Body of pancreas (tissue), 4 donors: Measurements from ENCODE around the gene FAM107B. TPM values are rescaled to one million over a fixed set of nuclear protein-coding genes. Genes with fewer than 3 reads are reported as not detected.
"Not testable (repeated sequence)": the region's sequence is repeated elsewhere in the genome, so short reads cannot be mapped to it uniquely, and the experiment has no call there.

Source experiments
- ATAC-seq: fragments of 150-250 bp; one replicate; pipeline ENCODE4 v1.9.1; 2016
- DNase-seq, 4 donors: peaks; one replicate each; pipeline ENCODE4 v3.0.0-alpha.2; 2019
- H3K27ac ChIP-seq, 4 donors: fragments of 200-600 bp; sonication (generic); 1 replicate in 3 of 4; 2 replicates in 1 of 4; pipeline versions ENCODE4 v1.5.1 to v1.6.1; 2016 to 2019; ENCODE audit warnings: mild to moderate bottlenecking in 1 of 4, mixed read lengths in 1 of 4, moderate library complexity in 1 of 4
- H3K27me3 ChIP-seq, 2 donors: fragments of 200-600 bp; sonication (generic); one replicate each; pipeline ENCODE4 v1.6.0; 2016; ENCODE audit warnings: mild to moderate bottlenecking in 1 of 2
- H3K36me3 ChIP-seq, 2 donors: fragments of 200-600 bp; sonication (generic); replicated peaks in 1 of 2; 2 replicates each; pipeline ENCODE4 v1.5.1; 2016; ENCODE audit warnings: low read depth in 2 of 2; ENCODE audit not compliant: insufficient read depth in 1 of 2
- H3K4me1 ChIP-seq: fragments of 200-600 bp; sonication (generic); one replicate; pipeline ENCODE4 v1.6.0; 2016
- H3K4me3 ChIP-seq, 2 donors: fragments of 200-600 bp; sonication (generic); 1 replicate in 1 of 2; 2 replicates in 1 of 2; pipeline ENCODE4 v1.5.1; 2016 to 2019
- H3K9me3 ChIP-seq, 3 donors: fragments of 200-600 bp; sonication (generic); 1 replicate in 2 of 3; 2 replicates in 1 of 3; pipeline ENCODE4 v1.5.1; 2016
- POLR2A ChIP-seq, 3 donors: fragments of 450-650 bp; IDR thresholded peaks; one replicate each; pipeline ENCODE4 v1.6.1; 2016; ENCODE audit warnings: antibody characterized with exemption in 3 of 3, mild to moderate bottlenecking in 2 of 3
- WGBS, 2 donors: methylation state at CpG; one replicate each; pipeline ENCODE4 v1.1.5; 2017; 5-methylcytosine and 5-hydroxymethylcytosine counted together
- intact Hi-C: fragments of 100-400 bp; cut with DNase I; formaldehyde crosslinking; loops from one replicate; pipeline ENCODE4 v1.15.1; 2023
- total RNA-seq, 2 donors: library from RNA; depleted of rRNA; stranded (reverse); fragments of >200 nt; gene quantifications; one replicate each; pipeline ENCODE4 v1.1.0, GENCODE V29; 2016
- TF ChIP-seq, protein P1 (sequence below), 7 experiments: fragments of 450-650 bp in 4 of 7; fragments of 200-600 bp in 3 of 7; sonication (generic) in 3 of 7; IDR thresholded peaks; one replicate each; pipeline ENCODE4 v1.5.1; 2016 to 2019; ENCODE audit warnings: antibody characterized with exemption in 7 of 7

Gene FAM107B
- total RNA-seq, 2 donors from 2014 or later, result 19.4 to 45.9 TPM

DNA sequence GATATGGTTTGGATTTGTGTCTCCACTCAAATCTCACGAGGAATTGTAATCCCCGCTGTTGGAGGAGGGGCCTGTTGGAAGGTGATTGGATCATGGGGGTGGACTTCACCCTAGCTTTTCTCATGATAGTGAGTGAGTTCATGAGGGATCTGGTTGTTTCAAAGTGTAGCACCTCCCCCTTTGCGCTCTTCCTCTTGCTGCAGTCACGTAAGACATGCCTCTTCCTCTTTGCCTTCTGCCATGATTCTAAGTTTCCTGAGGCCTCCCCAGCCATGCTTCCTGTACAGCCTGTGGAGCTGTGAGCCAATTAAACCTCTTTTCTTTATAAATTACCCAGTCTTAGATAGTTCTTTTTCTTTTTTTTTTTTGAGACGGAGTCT, 46.1 kb upstream of the FAM107B start:
- intact Hi-C loops, result loop anchor here (10.0 kb wide), 1 partner anchor 316 kb away; no protein-coding TSS in a partner anchor
- 87 to 97% methylated on average over 5 of the region's 5 CpGs for WGBS, 2 donors
- H3K27ac ChIP-seq, result no peak overlapping the region
- ATAC-seq (no peak), DNase-seq (no peak)
- H3K36me3 ChIP-seq, result no peaks in the 10 kb centered on the region
- peaks cover 4% of the 10 kb centered on the region for H3K4me1 ChIP-seq
- H3K9me3 ChIP-seq, result no peaks in the 10 kb centered on the region
- TF ChIP-seq POLR2A (IDR thresholded peaks at IDR 0.05), result no peak
- TF ChIP-seq, protein P1, sequence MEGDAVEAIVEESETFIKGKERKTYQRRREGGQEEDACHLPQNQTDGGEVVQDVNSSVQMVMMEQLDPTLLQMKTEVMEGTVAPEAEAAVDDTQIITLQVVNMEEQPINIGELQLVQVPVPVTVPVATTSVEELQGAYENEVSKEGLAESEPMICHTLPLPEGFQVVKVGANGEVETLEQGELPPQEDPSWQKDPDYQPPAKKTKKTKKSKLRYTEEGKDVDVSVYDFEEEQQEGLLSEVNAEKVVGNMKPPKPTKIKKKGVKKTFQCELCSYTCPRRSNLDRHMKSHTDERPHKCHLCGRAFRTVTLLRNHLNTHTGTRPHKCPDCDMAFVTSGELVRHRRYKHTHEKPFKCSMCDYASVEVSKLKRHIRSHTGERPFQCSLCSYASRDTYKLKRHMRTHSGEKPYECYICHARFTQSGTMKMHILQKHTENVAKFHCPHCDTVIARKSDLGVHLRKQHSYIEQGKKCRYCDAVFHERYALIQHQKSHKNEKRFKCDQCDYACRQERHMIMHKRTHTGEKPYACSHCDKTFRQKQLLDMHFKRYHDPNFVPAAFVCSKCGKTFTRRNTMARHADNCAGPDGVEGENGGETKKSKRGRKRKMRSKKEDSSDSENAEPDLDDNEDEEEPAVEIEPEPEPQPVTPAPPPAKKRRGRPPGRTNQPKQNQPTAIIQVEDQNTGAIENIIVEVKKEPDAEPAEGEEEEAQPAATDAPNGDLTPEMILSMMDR (IDR thresholded peaks at IDR 0.05), result no peak
- H3K27me3 ChIP-seq, result no peaks in the 10 kb centered on the region
- H3K4me3 ChIP-seq, result no peak overlapping the region

- H3K4me1 ChIP-seq, result peaks cover 4% of the 10 kb centered on the region
- DNase-seq (no peak), ATAC-seq (no peak)
- no peaks in the 10 kb centered on the region for H3K27me3 ChIP-seq
- H3K9me3 ChIP-seq, result no peaks in the 10 kb centered on the region
- no peak overlapping the region for H3K4me3 ChIP-seq
- WGBS, 2 donors, result 95 to 96% methylated on average over 10 of the region's 10 CpGs
- TF ChIP-seq, protein P1 (IDR thresholded peaks at IDR 0.05), result no peak
- TF ChIP-seq POLR2A (IDR thresholded peaks at IDR 0.05), result no peak
- no peak overlapping the region for H3K27ac ChIP-seq
- no peaks in the 10 kb centered on the region for H3K36me3 ChIP-seq
- intact Hi-C loops, result loop anchor here (10.0 kb wide), 1 partner anchor 315 kb away; no protein-coding TSS in a partner anchor
Measured at GRCh38 chr10:14820010-14820774, 45.5 kb upstream of the FAM107B start.

DNA sequence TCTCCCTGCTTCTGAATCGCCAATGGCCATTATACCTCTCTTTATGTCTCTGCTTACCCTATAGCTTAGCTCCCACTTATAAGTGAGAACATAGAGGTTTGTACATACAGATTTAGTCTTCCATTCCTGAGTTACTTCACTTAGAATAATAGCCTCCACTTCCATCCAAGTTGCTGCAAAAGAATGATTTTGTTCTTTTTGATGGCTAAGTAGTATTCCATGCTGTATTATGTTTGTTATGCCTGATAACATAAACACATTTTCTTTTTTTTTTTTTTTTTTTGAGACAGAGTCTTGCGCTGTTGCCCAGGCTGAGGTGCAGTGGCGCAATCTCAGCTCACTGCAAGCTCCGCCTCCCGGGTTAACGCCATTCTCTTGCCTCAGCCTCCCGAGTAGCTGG, 42.0 kb upstream of the FAM107B start:
- H3K4me3 ChIP-seq, H3K9me3 ChIP-seq, H3K36me3 ChIP-seq, H3K4me1 ChIP-seq, DNase-seq, H3K27ac ChIP-seq, H3K27me3 ChIP-seq, ATAC-seq, intact Hi-C loops: not testable (repeated sequence)
- WGBS, 2 donors, result 94 to 96% methylated on average over 7 of the region's 7 CpGs

DNA sequence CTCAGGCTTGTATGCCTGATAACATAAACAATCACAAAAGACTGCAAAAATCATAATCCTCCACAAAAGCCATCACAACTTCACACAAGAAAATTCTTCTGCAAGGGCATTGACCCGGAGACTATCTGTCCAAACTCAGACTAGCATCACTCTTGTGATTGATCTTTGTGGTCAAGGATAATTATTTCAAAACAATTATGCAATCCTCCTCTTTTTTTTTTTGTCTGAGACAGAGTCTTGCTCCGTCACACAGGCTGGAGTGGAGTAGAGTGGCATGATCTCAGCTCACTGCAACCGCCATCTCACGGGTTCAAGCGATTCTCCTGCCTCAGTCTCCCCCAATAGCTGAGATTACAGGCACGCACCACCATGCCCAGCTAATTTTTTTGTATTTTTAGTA, 41.0 kb upstream of the FAM107B start:
- intact Hi-C loops, result no loop called here
- Histone ChIP-seq H3K36me3 (no peaks in the 10 kb centered on the region), H3K4me1 (no peaks in the 10 kb centered on the region), H3K9me3 (no peaks in the 10 kb centered on the region), H3K27ac (no peak overlapping the region), H3K27me3 (no peaks in the 10 kb centered on the region), H3K4me3 (no peak overlapping the region)
- DNase-seq (no peak), ATAC-seq (no peak)
- WGBS, 2 donors, result 88 to 89% methylated on average over 6 of the region's 6 CpGs
- TF ChIP-seq, protein P1 (IDR thresholded peaks at IDR 0.05), result no peak
- TF ChIP-seq POLR2A (IDR thresholded peaks at IDR 0.05), result no peak

DNA sequence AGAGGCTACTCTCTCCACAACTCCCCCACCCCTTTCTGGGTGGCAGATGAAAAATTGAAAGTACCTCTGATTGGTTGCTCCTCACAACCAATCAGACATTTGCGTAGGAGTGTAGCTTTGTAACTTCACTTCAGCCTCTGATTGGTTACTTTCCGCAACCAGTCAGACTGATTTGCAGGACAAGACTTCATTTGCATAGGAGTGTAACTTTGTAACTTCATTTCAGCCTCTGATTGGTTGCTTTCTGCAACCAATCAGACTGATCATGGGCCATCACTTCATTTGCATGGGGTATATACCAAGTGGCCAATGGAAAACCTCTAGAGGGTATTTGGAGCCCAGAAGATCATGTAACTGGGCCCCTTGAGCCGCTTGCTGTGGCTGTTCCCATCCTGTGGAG, 37.6 kb upstream of the FAM107B start:
- no peaks in the 10 kb centered on the region for H3K27me3 ChIP-seq
- 89 to 98% methylated on average over 3 of the region's 3 CpGs for WGBS, 2 donors
- H3K27ac ChIP-seq, result no peak overlapping the region
- TF ChIP-seq, protein P1 (IDR thresholded peaks at IDR 0.05), result no peak
- no peak for TF ChIP-seq POLR2A (IDR thresholded peaks at IDR 0.05)
- intact Hi-C loops, result no loop called here
- H3K4me3 ChIP-seq, result no peak overlapping the region
- H3K9me3 ChIP-seq, result no peaks in the 10 kb centered on the region
- H3K36me3 ChIP-seq, result no peaks in the 10 kb centered on the region
- ATAC-seq (no peak), DNase-seq (no peak)
- no peaks in the 10 kb centered on the region for H3K4me1 ChIP-seq
